Measurements from ENCODE around the gene GPR161.
"Not testable (repeated sequence)": the region's sequence is repeated elsewhere in the genome, so short reads cannot be mapped to it uniquely, and the experiment has no call there.

Gene GPR161

GRCh38 chr1:168089326-168089978 lies 47.3 kb downstream of the GPR161 start:
- in situ Hi-C loops (cut with MboI; ENCODE audit: low sequenced_read_pairs) = no loop called here

- in situ Hi-C loops (cut with MboI; ENCODE audit: low sequenced_read_pairs) = no loop called here
Observed at GRCh38 chr1:168088511-168089325, 48.0 kb downstream of the GPR161 start.

GRCh38 chr1:168087696-168088095 lies 49.0 kb downstream of the GPR161 start:
- in situ Hi-C loops (cut with MboI; ENCODE audit: low sequenced_read_pairs) = no loop called here

- in situ Hi-C loops (cut with MboI; ENCODE audit: low sequenced_read_pairs) = no loop called here
Observed at GRCh38 chr1:168086438-168086837, 50.3 kb downstream of the GPR161 start.

- in situ Hi-C loops (cut with MboI; ENCODE audit: low sequenced_read_pairs) = no loop called here
Observed at GRCh38 chr1:168085401-168085872, 51.3 kb downstream of the GPR161 start.

- in situ Hi-C loops (cut with MboI; ENCODE audit: low sequenced_read_pairs) = no loop called here
Observed at GRCh38 chr1:168084396-168085231, 52.1 kb downstream of the GPR161 start.

- in situ Hi-C loops (cut with MboI; ENCODE audit: low sequenced_read_pairs) = no loop called here
Observed at GRCh38 chr1:168083456-168084325, 53.0 kb downstream of the GPR161 start.

- in situ Hi-C loops (cut with MboI; ENCODE audit: low sequenced_read_pairs) = no loop called here
Observed at GRCh38 chr1:168082008-168082876, 54.5 kb downstream of the GPR161 start.

GRCh38 chr1:168081373-168082007 lies 55.2 kb downstream of the GPR161 start:
- in situ Hi-C loops (cut with MboI; ENCODE audit: low sequenced_read_pairs) = no loop called here

- in situ Hi-C loops (cut with MboI; ENCODE audit: low sequenced_read_pairs) = no loop called here
Observed at GRCh38 chr1:168079761-168080160, 57.0 kb downstream of the GPR161 start.

- in situ Hi-C loops (cut with MboI; ENCODE audit: low sequenced_read_pairs) = no loop called here
Observed at GRCh38 chr1:168069384-168069783, 67.3 kb downstream of the GPR161 start.

GRCh38 chr1:168065506-168065905 lies 71.2 kb downstream of the GPR161 start:
- in situ Hi-C loops (cut with MboI; ENCODE audit: low sequenced_read_pairs) = no loop called here

- in situ Hi-C loops (cut with MboI; ENCODE audit: low sequenced_read_pairs) = no loop called here
Observed at GRCh38 chr1:168064216-168064615, 72.5 kb downstream of the GPR161 start.

- in situ Hi-C loops (cut with MboI; ENCODE audit: low sequenced_read_pairs) = no loop called here
Observed at GRCh38 chr1:168057921-168058320, 78.8 kb downstream of the GPR161 start.

GRCh38 chr1:168057355-168057754 lies 79.4 kb downstream of the GPR161 start:
- in situ Hi-C loops (cut with MboI; ENCODE audit: low sequenced_read_pairs) = no loop called here

- in situ Hi-C loops (cut with MboI; ENCODE audit: low sequenced_read_pairs) = not testable (repeated sequence)
Observed at GRCh38 chr1:168056152-168056551, 80.6 kb downstream of the GPR161 start.

- in situ Hi-C loops (cut with MboI; ENCODE audit: low sequenced_read_pairs) = no loop called here
Observed at GRCh38 chr1:168054117-168054516, 82.6 kb downstream of the GPR161 start.

GRCh38 chr1:168053681-168054080 lies 83.0 kb downstream of the GPR161 start:
- in situ Hi-C loops (cut with MboI; ENCODE audit: low sequenced_read_pairs) = no loop called here

GRCh38 chr1:168050880-168051279 lies 85.8 kb downstream of the GPR161 start:
- in situ Hi-C loops (cut with MboI; ENCODE audit: low sequenced_read_pairs) = no loop called here
